RWPE1 (cell line): ENCODE results near the gene DCDC2.
"Not testable (repeated sequence)": the region's sequence is repeated elsewhere in the genome, so short reads cannot be mapped to it uniquely, and the experiment has no call there.

Source experiments
- CTCF ChIA-PET: fragments of 350-600 bp; sonication (Branson Sonifier 250); formaldehyde crosslinking; extraction: SDS; loops from one replicate; lab custom pipeline; 2021; lab: Yijun Ruan, JAX
- POLR2A ChIA-PET: fragments of 400-600 bp; formaldehyde crosslinking; extraction: SDS; loops from one replicate; lab custom pipeline; 2020; ENCODE audit warnings: antibody characterized with exemption; ENCODE audit not compliant: low non-redundant PET; lab: Yijun Ruan, JAX
- DNase-seq: peaks from one replicate; pipeline ENCODE4 v3.0.0; 2012; ENCODE audit warnings: low spot score
- H3K27ac ChIP-seq: fragments of 450-650 bp; 2 replicates; pipeline ENCODE4 v1.5.1; 2017
- TF ChIP-seq, protein P1 (sequence below): fragments of 450-650 bp; conservative IDR thresholded peaks from 2 replicates; pipeline ENCODE4 v1.5.1; 2017; ENCODE audit warnings: low read depth, mild to moderate bottlenecking

The DCDC2 gene

DNA sequence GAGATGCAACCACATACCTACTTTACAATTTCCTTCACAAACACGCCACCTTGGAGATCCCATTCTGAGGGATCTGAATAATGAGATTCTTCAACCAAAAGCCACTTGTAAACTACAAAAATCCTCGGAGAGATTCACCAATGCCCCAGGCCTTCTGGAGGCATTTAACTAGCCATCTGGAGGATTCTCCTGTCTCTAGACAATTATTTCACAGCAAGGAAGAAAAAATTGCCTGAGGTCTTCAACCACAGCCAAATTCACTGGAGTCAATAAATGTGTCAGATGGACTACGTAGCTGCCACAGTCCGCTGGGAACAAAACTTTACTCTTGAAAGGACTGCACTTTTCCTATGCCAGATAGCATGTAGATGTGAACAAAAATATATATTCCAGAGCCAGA lies 19.0 kb upstream of the DCDC2 start:
- H3K27ac ChIP-seq: no peak overlapping the region
- ChIA-PET POLR2A (no interaction called here), CTCF (no interaction called here)
- TF ChIP-seq, protein P1, sequence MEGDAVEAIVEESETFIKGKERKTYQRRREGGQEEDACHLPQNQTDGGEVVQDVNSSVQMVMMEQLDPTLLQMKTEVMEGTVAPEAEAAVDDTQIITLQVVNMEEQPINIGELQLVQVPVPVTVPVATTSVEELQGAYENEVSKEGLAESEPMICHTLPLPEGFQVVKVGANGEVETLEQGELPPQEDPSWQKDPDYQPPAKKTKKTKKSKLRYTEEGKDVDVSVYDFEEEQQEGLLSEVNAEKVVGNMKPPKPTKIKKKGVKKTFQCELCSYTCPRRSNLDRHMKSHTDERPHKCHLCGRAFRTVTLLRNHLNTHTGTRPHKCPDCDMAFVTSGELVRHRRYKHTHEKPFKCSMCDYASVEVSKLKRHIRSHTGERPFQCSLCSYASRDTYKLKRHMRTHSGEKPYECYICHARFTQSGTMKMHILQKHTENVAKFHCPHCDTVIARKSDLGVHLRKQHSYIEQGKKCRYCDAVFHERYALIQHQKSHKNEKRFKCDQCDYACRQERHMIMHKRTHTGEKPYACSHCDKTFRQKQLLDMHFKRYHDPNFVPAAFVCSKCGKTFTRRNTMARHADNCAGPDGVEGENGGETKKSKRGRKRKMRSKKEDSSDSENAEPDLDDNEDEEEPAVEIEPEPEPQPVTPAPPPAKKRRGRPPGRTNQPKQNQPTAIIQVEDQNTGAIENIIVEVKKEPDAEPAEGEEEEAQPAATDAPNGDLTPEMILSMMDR: no peak
- DNase-seq: no peak

DNA sequence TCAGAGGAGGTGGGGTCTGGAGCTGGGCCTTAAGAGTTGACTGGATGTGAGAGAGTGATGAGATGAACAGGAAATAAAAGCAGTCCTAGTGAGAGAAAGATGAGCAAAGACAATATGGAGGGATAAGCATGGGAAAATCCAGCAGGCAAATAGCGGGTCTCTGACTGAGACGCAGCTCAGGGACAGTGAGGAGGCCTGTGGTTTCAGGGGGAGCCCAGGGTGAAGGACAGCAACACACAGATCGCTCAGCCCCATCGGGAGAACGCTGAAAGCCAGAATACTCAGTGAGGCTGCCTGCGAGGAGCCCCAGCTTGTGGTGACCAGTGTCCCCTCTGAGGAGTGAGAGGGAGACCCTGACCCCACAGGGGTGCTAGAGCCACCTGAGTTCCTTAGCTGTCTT lies 16.8 kb upstream of the DCDC2 start:
- H3K27ac ChIP-seq: no peak overlapping the region
- POLR2A ChIA-PET: no interaction called here
- CTCF ChIA-PET: no interaction called here
- TF ChIP-seq, protein P1: no peak
- no peak for DNase-seq

DNA sequence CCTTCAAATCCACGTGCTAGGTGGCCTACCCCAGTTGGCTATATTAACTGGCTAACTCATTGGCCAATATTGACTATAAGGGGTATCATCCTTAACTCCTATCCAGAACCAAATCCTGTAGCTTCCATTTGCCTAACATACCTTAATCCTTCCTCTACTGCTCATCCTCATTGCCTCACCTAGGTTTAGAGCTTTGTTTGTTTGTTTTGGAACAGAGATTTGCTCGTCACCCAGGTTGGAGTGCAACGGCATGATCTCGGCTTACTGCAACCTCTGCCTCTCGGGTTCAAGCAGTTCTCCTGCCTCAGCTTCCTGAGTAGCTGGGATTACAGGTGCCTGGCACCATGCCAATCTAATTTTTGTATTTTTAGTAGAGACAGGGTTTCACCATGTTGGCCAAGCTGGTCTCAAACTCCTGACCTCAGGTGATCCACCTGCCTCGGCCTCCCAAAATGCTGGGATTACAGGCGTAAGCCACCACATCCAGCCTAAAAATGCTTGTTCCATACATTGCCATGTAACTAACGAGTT lies 7.3 kb upstream of the DCDC2 start:
- CTCF ChIA-PET: interaction anchor here (0.7 kb wide), 1 partner anchor 105 kb away, joined by 3 read pairs; no protein-coding TSS in a partner anchor
- H3K27ac ChIP-seq, POLR2A ChIA-PET, DNase-seq: not testable (repeated sequence)

DNA sequence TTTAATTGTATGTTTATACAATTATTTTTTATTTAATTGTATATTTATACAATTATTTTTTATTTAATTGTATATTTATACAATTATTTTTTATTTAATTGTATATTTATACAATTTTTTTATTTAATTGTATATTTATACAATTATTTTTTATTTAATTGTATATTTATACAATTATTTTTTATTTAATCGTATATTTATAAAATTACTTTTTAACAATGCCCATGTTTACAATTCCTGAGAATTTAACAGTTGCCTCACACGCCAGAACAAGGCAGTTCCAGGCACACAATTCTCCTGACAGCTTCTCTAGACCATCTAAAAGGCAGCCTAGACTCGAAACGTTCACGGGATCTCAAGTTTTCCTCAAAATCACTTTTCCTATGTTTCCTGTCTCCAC lies 4.5 kb upstream of the DCDC2 start:
- H3K27ac ChIP-seq, CTCF ChIA-PET, DNase-seq, POLR2A ChIA-PET: not testable (repeated sequence)

DNA sequence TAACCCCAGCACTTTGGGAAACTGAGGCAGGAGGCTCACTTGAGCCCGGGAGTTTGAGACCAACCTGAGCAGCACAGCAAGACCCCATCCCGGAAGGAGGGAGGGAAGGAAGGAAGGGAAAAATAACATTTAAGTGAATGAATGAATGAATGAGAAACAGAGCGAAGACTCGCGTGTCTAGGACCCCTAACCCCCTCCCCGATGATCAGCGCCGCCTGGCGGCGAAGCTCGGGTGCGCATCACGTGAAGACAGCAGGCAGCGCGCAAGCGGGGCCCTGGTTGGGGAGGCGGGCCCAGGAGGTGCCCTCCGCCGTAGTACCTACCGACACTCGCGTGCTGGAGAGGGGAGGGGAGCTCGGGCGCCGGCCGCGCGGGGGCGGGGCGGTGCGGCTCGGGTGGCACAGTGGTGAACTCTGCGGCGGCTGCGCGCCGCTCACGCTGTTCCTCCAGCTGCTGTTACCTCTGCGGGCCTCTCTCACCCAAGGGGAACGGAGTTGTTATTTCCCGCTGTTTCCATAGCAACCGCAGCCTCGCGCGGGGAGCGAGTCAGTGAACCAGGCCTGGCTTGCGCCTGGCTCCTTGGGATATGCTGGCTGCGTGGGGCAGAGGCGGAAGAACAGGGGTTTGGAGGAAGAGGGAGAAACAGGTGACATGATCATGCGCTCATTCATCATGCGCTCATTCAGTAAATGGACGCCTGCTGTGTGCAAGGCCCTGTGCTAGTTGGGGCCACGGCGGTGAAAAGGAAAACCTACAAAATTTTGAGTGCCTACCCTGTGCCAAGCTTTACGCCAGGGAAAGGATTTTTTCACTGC lies 2.0 kb upstream of the DCDC2 start:
- peak; percentile 41 for DNase-seq
- TF ChIP-seq, protein P1: peak; percentile 73
- no peak overlapping the region for H3K27ac ChIP-seq
- POLR2A ChIA-PET: no interaction called here
- CTCF ChIA-PET: interaction anchor here (0.6 to 1.1 kb wide), 8 partner anchors 10 to 1264 kb away, joined by 3 to 5 read pairs (median 4); no protein-coding TSS in a partner anchor

DNA sequence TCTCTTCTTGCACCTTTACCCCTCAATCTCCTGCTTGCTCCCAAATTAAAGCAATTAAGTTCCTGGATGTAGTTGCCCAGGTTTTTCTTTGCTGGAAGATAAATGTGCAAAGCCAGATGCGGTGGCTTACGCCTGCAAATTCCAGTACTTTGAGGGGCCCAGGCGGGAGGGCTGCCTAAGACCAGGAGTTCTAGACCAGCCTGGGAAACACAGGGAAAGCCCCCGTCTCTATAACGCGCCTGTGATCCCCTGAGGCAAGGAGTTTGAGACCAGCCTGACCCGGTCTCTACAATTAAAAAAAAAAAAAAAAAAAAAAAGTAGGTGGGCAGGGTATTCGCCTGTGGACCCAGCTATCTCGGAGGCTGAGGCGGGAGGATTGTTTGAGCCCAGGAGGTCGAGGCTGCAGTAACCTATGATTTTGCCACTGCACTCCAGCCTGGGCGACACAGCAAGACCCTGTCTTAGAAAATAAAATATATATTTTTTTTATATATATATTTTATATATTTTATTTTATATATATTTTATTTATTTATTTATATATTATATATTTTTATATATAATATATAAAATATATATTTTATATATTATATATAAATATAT lies 461 bp upstream of the DCDC2 start:
- DNase-seq: no peak
- TF ChIP-seq, protein P1: no peak
- no peak overlapping the region for H3K27ac ChIP-seq
- CTCF ChIA-PET: interaction anchor here (1.1 to 1.2 kb wide), 2 partner anchors 43 to 75 kb away, joined by 3 to 4 read pairs; no protein-coding TSS in a partner anchor
- POLR2A ChIA-PET: no interaction called here

DNA sequence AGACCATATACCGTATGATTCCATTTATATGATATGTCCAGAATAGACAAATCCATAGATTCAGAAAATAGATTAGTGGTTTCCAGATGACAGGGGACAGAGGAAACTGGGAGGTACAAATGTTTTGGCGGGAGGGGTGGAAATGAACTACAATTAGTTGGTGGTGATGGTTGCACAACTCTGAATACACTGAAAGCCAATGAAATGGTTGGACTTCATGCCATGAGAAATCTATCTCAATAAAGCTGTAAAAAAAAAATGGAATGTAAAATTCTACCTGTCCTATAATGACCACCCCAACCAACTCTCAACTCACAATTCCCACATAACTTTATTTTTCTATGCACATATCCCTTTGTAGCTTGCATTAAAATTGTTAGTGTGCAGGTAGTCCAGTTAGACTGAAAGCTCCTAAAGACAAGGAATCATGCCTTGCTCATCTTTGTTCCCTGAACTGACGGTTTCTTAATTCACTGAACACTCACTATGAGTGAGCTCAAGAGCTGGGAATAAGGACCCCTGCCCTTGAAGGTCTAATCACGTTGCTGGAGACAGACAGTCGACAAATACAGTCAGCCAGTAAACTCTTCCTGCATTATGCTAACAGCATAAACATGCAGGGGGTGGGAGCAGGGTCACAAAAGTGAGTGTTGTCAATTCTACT lies 1.4 kb downstream of the DCDC2 start:
- TF ChIP-seq, protein P1: no peak
- ChIA-PET CTCF (interaction anchor here (0.9 kb wide), 1 partner anchor 914 kb away, joined by 4 read pairs; no protein-coding TSS in a partner anchor), POLR2A (no interaction called here)
- H3K27ac ChIP-seq: no peak overlapping the region
- DNase-seq: no peak
